ENCODE data around the gene LOXHD1.

LOXHD1 gene

GRCh38 chr18:46672062-46672970 is 15.3 kb upstream of the LOXHD1 start:
- DNase-seq, result no peak

DNA sequence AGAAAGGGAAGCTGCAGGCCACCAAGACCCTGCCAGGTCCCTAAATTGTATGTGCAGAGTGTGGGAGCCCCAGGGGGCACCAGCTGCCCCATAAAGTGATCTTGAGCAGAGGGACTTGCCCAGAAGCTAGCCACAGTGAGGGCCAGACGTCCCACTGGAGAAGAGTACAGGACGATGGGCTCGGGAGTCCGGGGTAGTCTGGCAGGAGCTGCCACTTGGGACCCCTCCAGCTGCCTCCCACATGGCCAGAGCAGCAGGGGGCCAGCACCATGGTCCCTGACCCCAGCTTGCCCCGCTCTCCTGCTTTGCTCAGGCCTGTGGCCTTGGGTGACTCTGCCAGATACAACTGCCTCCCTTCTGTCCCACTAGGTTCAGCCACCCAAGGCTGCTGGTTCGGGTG is 11.7 kb upstream of the LOXHD1 start:
- DNase-seq, result no peak

GRCh38 chr18:46668135-46668534 is 11.1 kb upstream of the LOXHD1 start:
- DNase-seq, result no peak

DNA sequence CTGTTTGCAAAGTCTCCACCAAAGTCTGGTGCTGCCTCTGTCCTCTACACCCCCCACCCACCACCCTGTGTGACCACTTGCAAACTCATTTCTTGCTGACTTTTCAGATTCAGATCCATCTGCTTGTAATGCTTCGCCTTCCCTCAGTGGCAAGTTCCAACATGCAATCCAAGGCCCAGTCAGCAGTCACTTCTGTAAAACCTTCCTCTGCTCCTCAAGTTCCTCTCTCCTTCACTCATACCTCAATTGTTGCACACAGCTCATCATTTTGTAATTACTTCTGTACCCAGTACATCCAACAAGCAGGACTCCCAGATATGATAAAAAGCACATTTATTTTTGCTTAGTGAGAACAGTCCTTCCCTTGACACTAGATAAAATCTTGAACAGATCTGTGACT is 6.5 kb upstream of the LOXHD1 start:
- DNase-seq, result no peak

DNA sequence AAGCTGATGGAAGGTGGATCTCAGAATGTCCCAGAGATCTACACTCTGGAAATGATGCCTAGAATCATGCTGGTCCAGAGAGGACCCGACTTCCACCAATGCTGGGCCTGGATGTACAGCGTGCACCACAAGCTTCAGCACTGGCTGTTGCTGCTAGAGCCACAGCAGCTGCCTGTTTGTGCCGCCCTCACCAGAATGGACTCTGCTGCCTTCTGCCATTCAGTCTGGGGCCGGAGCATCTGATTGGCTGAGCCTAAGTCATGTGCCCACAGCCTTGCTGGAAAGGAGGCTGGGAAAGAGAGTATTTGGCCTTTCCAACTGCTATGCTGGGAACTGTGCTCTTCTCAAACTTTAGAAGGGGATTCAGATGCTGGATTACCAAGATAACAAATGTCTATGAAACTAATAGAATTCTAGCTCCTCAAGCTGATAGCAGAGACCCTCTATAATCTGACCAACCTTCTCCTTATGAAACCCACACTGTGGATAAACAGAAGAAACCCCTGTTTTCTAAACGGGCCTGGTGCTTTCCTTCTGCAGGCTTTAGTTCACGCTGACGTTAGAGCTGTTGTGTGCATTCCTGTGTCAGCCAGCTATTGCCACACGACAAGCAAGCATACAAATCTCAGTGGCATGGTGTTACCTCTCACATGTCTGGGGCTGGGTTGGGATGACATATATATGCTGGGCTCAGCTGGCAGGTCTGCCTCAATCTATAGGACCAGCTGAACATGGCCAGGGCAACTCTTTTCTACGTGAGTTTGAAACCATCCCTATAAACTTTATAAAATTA is 4.1 kb upstream of the LOXHD1 start:
- peak in 1 of 2 experiments; percentile 40 for DNase-seq

DNA sequence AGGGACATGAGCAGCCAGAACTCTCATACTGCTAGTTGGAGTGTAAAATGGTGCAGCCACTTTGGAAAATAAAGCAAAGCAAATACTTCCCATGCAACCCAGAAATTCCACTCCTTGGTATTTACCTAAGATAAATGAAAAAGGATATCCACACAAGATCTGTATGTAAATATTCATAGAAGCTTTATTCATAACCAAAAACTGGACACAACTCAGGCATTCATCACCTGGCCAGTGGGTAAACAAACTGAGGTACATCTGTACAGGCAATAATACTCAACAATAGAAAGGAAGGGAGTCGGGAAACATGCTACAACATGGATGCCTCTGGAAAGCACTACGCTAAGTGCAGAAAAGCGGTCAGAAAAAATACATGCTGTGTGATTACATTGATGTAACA is 2.5 kb upstream of the LOXHD1 start:
- DNase-seq, result no peak

DNA sequence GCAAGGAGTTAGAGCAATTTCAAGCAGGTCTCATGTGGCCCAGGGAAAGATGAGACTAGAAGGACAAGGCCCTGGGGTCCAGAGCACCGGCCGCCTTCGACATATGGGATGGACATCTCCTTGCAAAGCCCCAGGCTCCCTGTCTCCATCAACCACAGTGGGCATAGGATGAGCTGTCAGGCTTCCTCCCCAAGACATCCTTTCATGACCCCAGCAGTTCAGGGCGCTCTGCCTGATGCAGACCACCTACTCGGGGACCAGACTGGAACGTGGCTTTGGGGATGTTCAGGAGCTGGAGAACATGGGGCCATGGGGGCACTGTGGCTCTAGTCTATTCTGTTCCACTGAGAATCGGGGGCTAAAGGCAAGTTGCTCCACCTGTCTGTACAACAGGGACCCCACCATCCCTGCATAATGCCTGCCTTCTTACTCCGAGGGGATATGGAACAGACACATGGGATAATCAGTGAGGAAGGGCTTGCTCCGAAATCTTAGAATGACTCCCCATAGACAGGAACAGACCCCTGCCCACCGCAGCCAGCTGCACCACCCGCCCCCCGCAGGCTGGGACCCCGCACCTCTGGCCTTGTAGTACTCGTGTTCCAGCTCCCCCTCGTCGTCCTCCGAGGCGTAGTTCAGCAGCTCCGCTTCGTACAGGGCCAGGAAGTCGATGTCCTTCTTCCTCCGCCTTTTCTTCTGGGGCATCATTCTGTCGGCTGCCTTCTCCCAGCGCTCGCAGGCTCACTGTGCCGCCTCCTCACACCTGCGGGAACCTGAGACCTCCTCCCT is 500 bp downstream of the LOXHD1 start:
- no peak for DNase-seq

GRCh38 chr18:46652372-46652771 is 4.6 kb downstream of the LOXHD1 start:
- no peak for DNase-seq

DNA sequence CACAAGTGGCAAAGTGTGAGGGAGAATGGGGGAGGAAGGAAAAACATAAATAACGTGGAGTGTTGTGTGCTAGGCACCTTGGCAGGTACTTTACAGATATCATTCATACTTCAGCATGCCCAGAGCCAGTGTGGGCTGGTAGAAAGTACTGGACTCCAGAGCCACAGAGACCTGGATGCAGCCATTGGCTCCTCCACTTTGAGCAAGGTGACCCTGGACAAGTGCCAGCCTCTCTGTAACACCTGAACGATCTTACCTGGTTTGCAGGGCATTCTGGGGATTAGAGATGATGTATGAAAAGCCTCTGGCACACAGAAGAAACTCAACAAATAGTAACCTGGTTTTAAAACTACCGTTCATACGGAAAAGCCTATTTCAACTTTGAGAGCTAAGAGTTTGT is 6.3 kb downstream of the LOXHD1 start:
- DNase-seq, result no peak

DNA sequence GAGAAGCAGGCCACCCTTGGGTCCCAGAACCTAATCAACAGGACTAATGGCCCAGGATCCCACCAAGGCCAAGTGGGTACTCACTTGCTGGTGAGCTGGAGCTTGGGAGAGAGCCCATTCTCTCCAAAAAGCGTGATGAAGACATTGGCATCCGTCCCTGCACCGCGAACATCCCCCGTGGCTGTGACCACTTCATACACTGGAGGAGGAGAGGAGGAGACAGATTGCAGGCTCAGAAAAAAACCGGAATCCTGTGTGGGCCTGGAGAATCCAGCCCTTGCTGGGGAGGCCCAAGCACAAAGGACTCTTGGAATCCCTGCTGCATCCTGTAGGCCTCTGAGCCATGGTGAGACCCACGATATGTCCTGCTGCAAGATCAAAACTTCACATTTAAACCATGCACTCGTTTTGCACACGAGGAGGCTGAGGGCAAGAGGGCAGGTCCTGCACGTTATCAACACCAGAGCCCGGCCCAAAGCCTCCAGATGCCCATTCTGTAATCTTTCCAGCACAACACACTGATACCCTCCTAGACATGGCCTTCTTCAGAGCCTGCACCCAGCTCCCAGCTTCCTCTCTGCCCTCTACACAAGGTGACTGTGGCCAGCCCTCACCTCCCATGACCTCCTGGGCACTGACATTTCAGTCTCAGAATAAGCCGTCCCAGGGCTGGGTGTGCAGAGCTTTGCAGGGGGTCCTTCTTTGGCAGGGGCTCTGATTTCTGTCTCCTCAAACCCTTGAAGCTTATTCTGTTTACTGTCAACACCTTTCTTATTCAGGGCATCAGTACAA is 7.8 kb downstream of the LOXHD1 start:
- DNase-seq, result no peak

DNA sequence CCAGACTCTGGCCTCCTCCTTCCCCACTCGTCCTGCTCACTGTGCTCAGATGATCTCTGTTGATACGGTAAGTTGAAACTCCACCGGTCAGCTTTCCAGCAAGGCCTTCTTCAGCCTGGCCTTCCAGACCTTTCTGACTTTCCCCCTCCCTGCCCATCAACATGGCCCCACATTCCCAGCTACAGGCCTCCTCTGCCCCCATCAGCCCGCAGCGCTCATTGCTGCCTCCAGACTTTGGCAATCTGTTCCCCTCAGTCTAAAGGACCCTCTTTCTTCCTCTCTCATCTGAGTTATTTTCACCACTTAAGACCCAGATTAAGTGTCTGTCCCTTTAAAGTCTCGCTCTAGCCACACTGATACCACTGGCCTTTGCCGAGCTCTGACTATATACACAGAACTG is 10.6 kb downstream of the LOXHD1 start:
- no peak for DNase-seq

- no peak for DNase-seq
Measured at GRCh38 chr18:46642561-46642960, 14.5 kb downstream of the LOXHD1 start.

DNA sequence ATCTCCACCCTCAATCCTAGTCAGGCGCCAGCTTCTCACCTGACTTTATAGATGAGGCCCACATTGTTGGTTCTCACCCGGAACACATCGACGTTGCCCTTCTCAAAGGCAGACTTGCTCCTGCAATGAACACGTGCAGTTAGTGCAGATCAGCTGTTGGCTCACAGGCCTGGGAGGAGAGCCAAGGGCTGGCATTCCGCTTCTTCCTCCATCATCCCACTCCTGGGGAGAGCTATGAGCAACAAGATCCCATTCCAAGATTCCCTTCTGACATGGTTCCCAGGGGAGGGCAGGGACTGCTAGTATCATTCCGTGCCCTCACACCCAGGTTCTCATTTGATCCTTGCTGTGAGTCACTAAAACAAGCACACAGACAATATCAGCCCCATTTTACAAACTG is 15.1 kb downstream of the LOXHD1 start:
- peak; percentile 20 to 80 for DNase-seq

DNA sequence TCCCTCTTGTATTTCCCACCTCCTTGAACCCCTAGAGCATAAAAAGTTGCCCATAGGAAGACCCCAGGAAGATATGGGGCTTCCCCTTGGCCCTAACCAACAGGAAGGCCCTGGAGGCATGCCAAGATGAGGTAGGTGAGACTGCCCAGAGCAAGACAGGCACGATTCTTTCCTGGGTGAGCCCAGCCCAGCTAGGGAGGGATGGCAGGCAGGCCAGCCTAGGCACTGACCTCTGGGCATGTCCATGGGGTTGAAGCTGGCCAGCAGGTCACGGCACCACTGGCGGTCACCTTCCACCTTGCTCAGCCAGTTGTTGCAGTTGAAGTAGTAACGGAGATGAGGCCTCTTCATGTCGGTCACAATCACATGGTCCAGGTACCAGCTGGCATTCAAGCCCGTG is 17.6 kb downstream of the LOXHD1 start:
- DNase-seq, result no peak

DNA sequence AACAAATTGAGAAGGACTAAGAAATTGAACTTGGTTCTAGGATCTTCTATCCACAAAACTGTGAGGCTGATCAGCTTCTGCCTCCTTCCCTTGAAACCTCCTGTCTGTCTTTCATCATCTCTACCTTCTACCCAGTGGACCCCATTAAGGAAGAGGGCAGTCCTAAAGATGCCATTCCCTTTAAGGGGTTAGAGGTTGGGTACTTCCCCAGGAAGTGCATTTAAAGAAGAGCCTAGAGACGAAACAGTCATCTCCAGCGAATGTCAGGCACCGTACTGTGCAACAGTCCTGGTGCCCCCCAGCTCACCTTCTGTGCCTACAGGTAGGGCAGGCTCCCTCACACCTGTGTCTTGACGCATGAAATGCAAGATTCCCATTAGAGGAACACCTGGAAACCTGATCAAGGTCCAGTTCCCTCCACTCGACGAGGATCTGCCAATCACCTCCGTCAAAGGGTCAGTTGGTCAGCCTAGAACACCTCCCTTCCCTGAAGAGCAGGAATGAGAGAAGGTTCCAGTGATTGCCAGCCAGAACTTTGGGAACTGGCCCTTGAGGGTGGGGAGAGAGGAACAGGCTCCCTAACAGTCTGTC is 20.9 kb downstream of the LOXHD1 start:
- no peak for DNase-seq

DNA sequence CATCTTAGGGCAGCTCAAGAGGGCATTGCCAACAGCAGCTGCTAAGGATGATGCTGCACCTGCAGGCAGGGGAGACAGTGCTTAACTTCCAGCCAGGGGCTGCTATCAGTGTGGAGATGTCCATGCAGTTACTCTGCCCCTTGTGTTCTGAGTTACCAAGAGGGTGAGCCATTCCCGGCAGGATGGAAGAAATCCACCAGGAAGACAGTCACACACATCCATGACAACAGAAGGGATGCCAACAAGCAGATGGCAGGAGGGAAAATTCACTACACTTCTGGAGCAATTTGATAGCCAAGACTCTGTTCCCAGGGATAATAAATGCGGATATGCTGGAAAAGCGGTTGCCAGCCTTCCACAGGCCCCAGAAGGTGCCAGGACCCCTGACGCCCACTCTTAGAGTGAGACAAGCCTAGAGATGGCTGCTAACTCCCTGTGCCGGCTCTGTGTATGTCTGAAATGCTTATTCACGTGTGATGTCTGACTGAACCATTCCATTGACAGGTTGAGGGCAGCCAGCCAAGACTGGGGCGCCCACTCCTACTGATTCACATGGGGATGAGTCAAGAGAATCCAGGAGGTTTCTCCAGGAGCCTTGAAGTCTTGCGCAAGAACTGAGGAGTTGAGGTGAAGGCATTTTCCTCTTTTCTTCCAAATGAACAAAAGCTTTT is 24.5 kb downstream of the LOXHD1 start:
- peak; percentile 65 to 91 for DNase-seq

- DNase-seq, result no peak
Measured at GRCh38 chr18:46630991-46631390, 26.0 kb downstream of the LOXHD1 start.

GRCh38 chr18:46630160-46630559 is 26.9 kb downstream of the LOXHD1 start:
- DNase-seq, result no peak

- no peak for DNase-seq
Measured at GRCh38 chr18:46629361-46629760, 27.7 kb downstream of the LOXHD1 start.

DNA sequence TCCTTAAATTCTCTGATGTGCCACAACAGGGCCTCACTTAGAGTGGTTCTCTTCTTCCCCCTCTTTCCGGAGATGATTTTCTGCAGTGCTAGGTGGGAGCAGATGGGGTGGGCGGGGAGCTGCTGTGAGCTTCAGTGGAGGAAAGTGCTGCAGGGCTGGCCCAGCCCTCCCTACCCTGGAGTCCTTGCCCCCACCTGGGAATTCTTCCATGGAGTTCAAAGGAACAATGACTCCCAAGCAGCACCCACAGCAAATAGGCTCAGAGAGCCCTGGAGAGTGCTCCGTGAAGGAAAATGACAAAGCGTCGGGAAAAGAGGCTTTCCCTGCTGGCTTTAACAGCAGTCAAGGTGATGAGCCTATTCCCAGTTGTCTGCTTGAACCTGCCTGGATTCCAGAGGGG is 28.8 kb downstream of the LOXHD1 start:
- no peak for DNase-seq

GRCh38 chr18:46627136-46627535 is 29.9 kb downstream of the LOXHD1 start:
- no peak for DNase-seq

Data from NCI-H446 (cell line).